Activated T-helper 1 cell treated with anti-CD3 and anti-CD28 coated beads, Interleukin-12 subunit alpha, Interleukin-12 subunit beta, Interleukin-2, Interleukin-4 antibody, amounts not matched to agents 30 ng/mL and 10 ng/mL and 1 ng/mL, durations not matched to agents 14 hours and 24 hours and 36 hours (primary cell): ENCODE data around the gene AGAP1. TPM values are rescaled to one million over a fixed set of nuclear protein-coding genes. Genes with fewer than 3 reads are reported as not detected.

Experiments used
- DNase-seq: peaks from one replicate; pipeline ENCODE4 v3.0.0; 2021; ENCODE audit warnings: low spot score
- H3K27ac Mint-ChIP-seq: one replicate; pipeline ENCODE4 v1.8.0; 2021; ENCODE audit warnings: mild to moderate bottlenecking, mixed read lengths
- H3K27me3 Mint-ChIP-seq: one replicate; pipeline ENCODE4 v1.8.0; 2022; ENCODE audit warnings: mild to moderate bottlenecking, moderate library complexity, mixed read lengths; ENCODE audit not compliant: insufficient read depth
- H3K36me3 Mint-ChIP-seq: one replicate; pipeline ENCODE4 v1.8.0; 2021; ENCODE audit warnings: low read depth, mixed read lengths
- H3K4me1 Mint-ChIP-seq: one replicate; pipeline ENCODE4 v1.8.0; 2021; ENCODE audit warnings: low read depth, mixed read lengths
- H3K4me3 Mint-ChIP-seq: one replicate; pipeline ENCODE4 v1.8.0; 2021; ENCODE audit warnings: mild to moderate bottlenecking, moderate library complexity, mixed read lengths
- H3K9me3 Mint-ChIP-seq: one replicate; pipeline ENCODE4 v1.8.0; 2021; ENCODE audit warnings: mixed read lengths
- intact Hi-C: fragments of 100-400 bp; cut with micrococcal nuclease; formaldehyde crosslinking; loops from one replicate; pipeline ENCODE4 v1.15.1; 2024
- total RNA-seq: library from RNA; stranded (reverse); gene quantifications from 2 replicates; pipeline ENCODE4 v1.2.3, GENCODE V29; 2022

The AGAP1 gene
- total RNA-seq, 1 donor from 2014 or later = 2.0 TPM

DNA sequence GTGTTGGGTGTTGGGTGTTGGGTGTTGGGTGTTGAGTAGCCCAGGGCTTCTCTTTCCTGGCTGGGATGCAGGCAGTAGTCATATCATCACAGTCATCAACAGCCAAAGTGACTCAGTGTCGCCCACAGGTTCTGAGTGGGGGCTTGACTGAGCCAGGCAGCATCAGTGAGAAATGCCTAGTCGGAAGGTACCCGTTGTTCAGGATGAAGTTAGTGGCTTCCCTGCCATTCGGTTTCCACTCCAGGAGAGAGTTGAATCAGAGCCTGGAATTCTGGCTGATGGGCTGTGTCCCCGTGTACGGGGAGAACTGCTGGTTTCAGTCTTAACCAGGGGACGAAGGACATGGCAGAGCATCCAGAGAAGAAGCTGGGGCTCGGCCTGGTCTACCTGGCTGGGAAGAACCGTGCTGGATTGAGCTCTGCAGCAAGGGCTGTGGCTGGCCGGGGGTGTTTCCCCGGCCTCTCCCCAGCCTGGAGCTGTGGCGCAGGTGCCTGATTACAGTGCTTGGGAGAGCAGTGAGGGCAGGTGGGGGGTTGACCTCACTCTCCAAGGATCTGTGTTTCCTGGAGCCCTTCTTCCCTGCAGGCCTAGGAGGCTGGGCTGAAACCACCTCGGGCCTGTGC lies 49.4 kb downstream of the AGAP1 start:
- DNase-seq = no peak
- H3K27me3 Mint-ChIP-seq = no peaks in the 10 kb centered on the region
- H3K36me3 Mint-ChIP-seq = no peaks in the 10 kb centered on the region
- intact Hi-C loops = no loop called here
- H3K9me3 Mint-ChIP-seq = no peaks in the 10 kb centered on the region
- no peak overlapping the region for H3K27ac Mint-ChIP-seq
- no peak overlapping the region for H3K4me3 Mint-ChIP-seq
- H3K4me1 Mint-ChIP-seq = no peaks in the 10 kb centered on the region

DNA sequence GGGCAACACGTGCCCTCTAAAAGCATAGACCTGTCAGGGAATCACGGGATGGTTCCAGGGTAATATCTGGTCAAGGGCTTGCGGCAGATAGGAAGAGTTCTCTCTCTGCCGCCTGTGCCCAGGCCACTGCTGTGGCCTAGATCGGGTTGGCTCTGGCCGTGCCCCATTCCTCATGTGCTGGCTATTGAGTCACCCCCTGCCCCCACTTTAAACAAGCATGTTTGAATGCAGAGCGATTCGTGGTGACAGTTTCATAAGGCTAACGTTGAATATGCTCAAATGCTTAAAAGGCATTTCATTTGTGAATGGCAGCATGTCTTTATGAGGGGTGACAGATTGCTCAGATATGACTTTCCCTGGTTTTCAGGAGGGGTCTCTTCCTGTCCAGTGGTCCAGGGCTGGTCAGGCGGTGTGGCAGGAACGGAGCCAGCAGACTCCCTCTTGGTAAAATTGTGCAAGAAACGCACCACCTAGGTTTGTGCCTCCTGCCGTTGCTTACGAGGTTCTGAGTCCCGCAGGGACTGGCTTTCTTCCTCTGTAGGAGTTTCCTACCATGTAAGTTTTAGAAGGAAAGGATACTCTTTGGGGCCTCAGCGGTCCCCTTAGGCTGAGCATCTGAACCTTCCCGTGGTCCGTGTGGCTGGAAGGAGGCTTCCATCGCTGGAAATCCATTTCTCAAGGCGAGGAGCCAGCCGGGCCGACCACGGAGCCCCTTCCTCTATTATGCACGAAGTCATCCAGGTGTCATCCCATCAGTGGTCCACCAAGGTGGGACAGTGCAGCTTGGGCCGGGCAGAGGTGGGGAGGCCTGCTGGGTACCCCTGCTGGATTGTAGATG lies 50.2 kb downstream of the AGAP1 start:
- intact Hi-C loops = no loop called here
- no peaks in the 10 kb centered on the region for H3K4me1 Mint-ChIP-seq
- no peak for DNase-seq
- H3K27ac Mint-ChIP-seq = no peak overlapping the region
- no peaks in the 10 kb centered on the region for H3K36me3 Mint-ChIP-seq
- no peaks in the 10 kb centered on the region for H3K27me3 Mint-ChIP-seq
- H3K9me3 Mint-ChIP-seq = no peaks in the 10 kb centered on the region
- no peak overlapping the region for H3K4me3 Mint-ChIP-seq

DNA sequence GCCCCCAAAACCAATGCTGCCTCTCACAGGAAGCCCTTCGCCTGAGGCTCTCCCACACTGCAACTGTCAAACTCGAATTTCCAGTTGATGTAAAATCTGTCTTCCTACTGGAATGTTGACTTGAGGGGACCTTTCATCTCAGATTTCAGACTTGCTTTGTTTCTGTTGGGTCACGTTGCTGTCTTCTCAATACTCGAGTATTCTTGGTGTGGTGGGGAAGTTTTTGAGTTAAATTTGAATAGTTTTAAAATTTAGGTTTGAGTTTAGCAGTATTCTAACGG lies 50.8 kb downstream of the AGAP1 start:
- Mint-ChIP-seq H3K4me1 (no peaks in the 10 kb centered on the region), H3K27ac (no peak overlapping the region), H3K9me3 (no peaks in the 10 kb centered on the region), H3K27me3 (no peaks in the 10 kb centered on the region), H3K36me3 (no peaks in the 10 kb centered on the region), H3K4me3 (no peak overlapping the region)
- intact Hi-C loops = no loop called here
- no peak for DNase-seq

DNA sequence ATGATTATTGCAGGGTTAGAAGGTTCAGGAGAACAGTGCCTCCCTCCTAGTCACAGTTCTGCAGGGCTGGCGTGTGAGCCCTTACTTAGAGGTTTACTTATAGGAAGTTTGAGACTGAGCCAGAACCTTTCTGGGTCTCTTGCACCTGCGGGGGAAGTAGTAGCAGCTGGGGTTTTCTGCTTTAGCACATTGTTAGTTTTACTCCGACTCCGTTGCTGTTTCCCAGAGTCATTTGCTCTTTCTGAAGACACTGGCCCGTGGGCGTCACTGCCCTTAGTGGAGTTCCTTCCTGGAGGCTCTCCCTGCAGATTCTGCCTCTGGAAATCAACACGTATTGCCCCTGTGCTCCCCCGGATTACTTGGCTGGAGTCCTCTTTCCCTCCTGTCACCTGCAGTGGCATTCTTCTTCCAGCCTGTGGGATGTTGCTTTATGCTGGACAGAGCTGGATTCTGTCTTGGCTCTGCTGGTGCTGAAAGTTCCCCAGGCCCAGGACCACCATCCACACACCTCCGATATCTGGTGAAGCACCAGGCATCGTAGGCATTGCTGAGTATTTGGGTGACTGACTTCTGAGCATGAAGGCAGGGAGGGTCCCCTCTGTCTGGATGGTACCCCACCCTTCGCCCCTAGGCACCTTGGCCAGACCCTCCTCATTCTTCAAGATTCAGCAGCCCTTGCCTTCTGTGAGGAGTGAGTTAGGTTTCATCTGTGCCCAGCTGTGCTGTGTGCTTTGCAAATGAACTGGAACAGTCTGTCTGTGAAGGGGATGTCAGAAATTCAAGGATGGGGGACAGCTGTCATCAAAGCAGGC lies 51.7 kb downstream of the AGAP1 start:
- H3K27me3 Mint-ChIP-seq = no peaks in the 10 kb centered on the region
- H3K4me3 Mint-ChIP-seq = no peak overlapping the region
- no peaks in the 10 kb centered on the region for H3K36me3 Mint-ChIP-seq
- H3K27ac Mint-ChIP-seq = no peak overlapping the region
- no peaks in the 10 kb centered on the region for H3K9me3 Mint-ChIP-seq
- H3K4me1 Mint-ChIP-seq = no peaks in the 10 kb centered on the region
- intact Hi-C loops = no loop called here
- DNase-seq = no peak

DNA sequence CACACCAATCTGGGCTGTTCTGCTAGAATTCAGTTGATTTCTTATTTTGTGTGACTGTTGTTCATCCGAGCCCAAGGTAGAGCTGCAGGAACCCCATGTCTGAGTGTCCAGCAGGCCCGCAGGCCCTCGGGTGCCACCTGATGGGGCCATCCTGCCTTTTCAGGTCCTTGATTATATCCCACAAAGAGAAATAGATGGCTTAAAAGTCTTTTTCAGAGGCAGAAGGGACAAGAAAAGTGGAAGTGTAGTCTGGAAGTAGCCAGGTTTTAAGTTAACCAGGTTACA lies 52.2 kb downstream of the AGAP1 start:
- Mint-ChIP-seq H3K4me3 (no peak overlapping the region), H3K9me3 (no peaks in the 10 kb centered on the region), H3K27ac (no peak overlapping the region), H3K27me3 (no peaks in the 10 kb centered on the region), H3K4me1 (no peaks in the 10 kb centered on the region), H3K36me3 (no peaks in the 10 kb centered on the region)
- no peak for DNase-seq
- intact Hi-C loops = no loop called here

DNA sequence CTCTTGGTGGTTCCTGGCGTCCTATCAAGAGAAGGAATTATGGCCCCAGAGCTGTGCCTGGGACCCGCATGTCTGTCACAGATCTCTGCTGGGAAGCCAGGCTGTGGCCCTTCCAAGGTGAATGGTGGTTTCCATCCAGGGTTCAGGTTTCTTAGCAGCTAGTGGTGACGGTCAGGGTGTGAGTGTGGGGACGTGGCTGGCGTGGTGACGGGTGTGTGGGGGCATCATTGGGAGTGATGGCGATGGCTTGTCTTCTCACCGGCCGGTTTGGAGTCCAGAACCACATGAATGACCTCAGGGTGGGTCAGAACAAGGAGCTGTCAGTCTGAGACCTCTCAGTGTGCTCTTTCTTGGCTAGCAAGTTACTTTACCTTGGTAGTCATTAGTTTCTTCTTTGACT lies 52.6 kb downstream of the AGAP1 start:
- Mint-ChIP-seq H3K4me3 (no peak overlapping the region), H3K4me1 (no peaks in the 10 kb centered on the region), H3K36me3 (no peaks in the 10 kb centered on the region), H3K27me3 (no peaks in the 10 kb centered on the region), H3K9me3 (no peaks in the 10 kb centered on the region), H3K27ac (no peak overlapping the region)
- DNase-seq = no peak
- intact Hi-C loops = no loop called here

DNA sequence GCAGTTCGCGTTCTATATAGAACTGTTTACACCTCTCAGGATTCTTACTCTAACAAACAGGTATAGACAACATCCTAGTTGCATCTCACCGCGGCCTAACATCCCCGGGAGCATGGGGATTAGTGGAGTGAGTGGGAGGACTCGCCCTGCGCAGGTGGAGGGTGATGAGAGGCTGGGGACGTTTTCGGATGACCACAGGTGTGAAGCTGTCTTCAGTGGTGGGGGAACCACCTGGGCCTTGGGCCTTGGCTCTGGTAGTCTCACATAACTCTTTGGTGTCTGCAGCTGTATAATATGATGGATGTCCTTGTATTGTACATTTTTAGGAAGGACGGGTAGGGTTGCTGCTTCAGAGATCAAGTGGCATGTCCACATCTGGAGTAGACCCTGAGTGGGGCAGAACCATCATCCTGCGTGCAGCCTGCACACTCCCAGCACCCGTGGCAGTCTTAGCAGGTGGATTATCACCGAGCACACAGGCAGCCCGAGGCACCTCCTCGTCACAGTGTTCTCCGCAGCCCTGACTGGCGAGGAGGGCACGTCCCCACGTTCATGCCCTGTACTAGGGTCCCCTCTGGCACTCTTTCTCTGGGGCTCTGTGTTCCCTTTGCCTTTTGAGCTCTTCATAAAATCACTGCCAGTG lies 56.0 kb downstream of the AGAP1 start:
- Mint-ChIP-seq H3K36me3 (no peaks in the 10 kb centered on the region), H3K9me3 (no peaks in the 10 kb centered on the region), H3K4me3 (no peak overlapping the region), H3K4me1 (no peaks in the 10 kb centered on the region), H3K27me3 (no peaks in the 10 kb centered on the region), H3K27ac (no peak overlapping the region)
- DNase-seq = no peak
- intact Hi-C loops = no loop called here

DNA sequence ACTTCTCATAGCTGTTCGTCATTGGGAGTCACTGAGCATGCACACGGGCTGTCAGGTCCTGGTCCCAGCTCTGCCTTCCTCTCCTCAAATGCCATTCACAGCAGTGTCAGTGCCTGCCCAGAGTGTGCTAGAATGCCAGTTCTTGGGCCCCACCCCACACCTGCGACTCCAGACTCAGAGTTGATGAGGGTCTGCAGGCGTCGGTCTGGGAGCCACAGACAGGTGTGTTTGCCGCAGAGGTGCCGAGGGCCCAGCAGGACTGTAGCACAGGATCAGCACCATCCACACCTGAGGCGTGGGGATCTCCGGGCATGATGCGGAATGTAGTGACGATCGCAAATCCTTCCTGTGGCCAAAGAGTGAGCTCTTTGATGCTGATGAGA lies 56.5 kb downstream of the AGAP1 start:
- no peaks in the 10 kb centered on the region for H3K36me3 Mint-ChIP-seq
- no peak for DNase-seq
- H3K9me3 Mint-ChIP-seq = no peaks in the 10 kb centered on the region
- intact Hi-C loops = no loop called here
- H3K4me3 Mint-ChIP-seq = no peak overlapping the region
- H3K27ac Mint-ChIP-seq = no peak overlapping the region
- no peaks in the 10 kb centered on the region for H3K27me3 Mint-ChIP-seq
- no peaks in the 10 kb centered on the region for H3K4me1 Mint-ChIP-seq

DNA sequence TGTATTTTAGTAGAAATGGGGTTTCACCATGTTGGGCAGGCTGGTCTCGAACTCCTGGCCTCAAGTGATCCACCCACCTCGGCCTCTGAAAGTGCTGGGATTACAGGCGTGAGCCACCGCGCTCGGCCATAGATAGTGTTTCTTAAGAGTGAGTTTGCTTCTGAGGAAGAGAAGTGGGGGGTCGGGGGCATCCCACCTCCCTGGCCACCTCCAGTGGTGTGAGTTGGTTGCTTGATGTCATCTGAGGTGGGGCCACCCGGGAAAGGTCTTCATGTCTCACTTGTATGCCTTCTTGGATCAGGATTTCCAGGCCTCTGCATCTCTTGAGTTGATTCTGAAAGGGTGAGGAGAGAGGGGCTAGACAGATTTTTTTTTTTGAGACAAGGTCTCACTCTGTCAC lies 57.1 kb downstream of the AGAP1 start:
- Mint-ChIP-seq H3K4me1 (no peaks in the 10 kb centered on the region), H3K9me3 (no peaks in the 10 kb centered on the region), H3K27ac (no peak overlapping the region), H3K36me3 (no peaks in the 10 kb centered on the region), H3K27me3 (no peaks in the 10 kb centered on the region), H3K4me3 (no peak overlapping the region)
- DNase-seq = no peak
- intact Hi-C loops = no loop called here

DNA sequence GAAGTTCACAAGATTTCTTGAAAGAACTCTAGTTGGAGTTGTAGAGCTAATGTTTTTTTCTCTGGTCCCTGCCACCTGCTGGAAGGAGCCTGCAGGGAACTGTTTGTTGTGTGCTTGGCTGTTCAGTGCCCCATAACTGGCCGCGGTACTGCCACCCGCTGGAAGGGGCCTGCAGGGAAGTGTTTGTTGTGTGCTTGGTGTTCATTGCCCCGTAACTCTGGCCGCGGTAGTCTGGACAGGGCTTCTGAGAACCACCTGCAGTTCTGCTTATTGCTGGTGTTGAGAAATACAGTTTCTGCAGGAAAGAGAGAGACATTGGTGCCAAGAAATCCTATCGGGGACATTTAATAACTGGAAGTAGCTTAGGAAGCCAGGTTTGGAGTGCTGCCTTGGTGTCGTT lies 58.1 kb downstream of the AGAP1 start:
- no peaks in the 10 kb centered on the region for H3K27me3 Mint-ChIP-seq
- no peak for DNase-seq
- intact Hi-C loops = no loop called here
- no peaks in the 10 kb centered on the region for H3K9me3 Mint-ChIP-seq
- no peak overlapping the region for H3K4me3 Mint-ChIP-seq
- no peaks in the 10 kb centered on the region for H3K4me1 Mint-ChIP-seq
- no peak overlapping the region for H3K27ac Mint-ChIP-seq
- no peaks in the 10 kb centered on the region for H3K36me3 Mint-ChIP-seq

DNA sequence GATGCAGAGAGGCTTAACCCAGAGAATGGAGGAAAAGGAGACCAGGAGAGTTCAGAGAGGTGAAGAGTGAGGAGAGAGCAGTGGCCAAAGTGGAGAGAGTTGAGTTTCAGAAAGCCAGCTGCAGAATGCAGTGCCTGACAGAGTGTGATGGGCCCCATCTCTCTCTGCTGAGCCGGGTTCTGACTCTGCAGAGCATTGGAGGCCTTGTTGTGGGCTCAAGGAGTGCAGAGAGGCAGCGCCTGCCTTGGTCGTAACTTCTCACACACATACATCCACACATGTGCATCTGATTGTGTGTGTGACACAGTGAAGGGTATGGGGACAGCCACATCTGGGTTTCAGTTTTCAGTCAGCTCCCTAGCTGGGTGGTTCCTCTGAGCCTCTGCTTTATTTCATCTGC lies 58.8 kb downstream of the AGAP1 start:
- Mint-ChIP-seq H3K36me3 (no peaks in the 10 kb centered on the region), H3K4me3 (no peak overlapping the region), H3K27ac (no peak overlapping the region), H3K4me1 (no peaks in the 10 kb centered on the region), H3K27me3 (no peaks in the 10 kb centered on the region), H3K9me3 (no peaks in the 10 kb centered on the region)
- intact Hi-C loops = no loop called here
- DNase-seq = no peak

DNA sequence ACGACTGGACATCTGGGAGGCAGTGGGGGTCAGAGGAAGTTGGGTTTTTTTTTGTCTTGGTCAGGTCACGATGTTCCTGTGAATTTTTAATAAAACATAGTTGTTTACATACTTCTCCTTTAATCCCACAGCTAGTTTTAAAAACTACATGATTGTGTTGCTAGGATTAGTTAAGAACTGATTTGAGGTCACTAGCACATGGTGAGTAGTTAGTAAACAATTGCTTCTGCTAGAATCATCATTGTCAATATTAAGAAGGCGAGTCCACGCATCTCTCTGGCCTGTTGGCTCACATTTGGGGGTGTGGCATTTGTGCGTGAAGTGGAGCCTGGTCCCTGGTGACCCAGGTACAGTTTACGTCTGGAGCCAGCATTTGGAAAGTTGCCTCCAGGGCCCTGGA lies 59.4 kb downstream of the AGAP1 start:
- H3K27me3 Mint-ChIP-seq = no peaks in the 10 kb centered on the region
- no peaks in the 10 kb centered on the region for H3K4me1 Mint-ChIP-seq
- H3K36me3 Mint-ChIP-seq = no peaks in the 10 kb centered on the region
- intact Hi-C loops = no loop called here
- no peak overlapping the region for H3K4me3 Mint-ChIP-seq
- H3K27ac Mint-ChIP-seq = no peak overlapping the region
- no peaks in the 10 kb centered on the region for H3K9me3 Mint-ChIP-seq
- no peak for DNase-seq

DNA sequence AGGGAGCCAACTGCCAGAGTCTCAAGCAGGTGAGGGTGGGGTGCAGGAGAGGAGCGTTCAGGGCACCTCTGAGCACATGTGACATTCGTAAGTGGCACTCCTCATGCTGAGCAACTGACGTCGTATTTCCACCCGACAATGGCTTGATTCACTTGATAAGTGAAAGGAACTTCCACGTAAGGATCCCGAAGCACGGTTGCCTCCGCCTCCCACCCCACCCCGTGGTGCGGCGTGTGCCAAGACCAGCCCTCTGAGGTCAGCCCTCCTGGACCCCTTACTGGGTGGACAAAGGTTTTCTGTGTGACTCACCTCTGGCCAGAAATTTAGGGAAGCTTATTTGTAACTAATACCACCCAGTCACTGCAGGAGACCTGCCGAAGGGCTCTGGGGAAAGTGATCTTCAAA lies 59.9 kb downstream of the AGAP1 start:
- no peaks in the 10 kb centered on the region for H3K36me3 Mint-ChIP-seq
- intact Hi-C loops = no loop called here
- H3K4me3 Mint-ChIP-seq = no peak overlapping the region

More for the DNA sequence above, 59.9 kb downstream of the AGAP1 start:
- DNase-seq = no peak
- Mint-ChIP-seq H3K27ac (no peak overlapping the region), H3K27me3 (no peaks in the 10 kb centered on the region), H3K4me1 (no peaks in the 10 kb centered on the region), H3K9me3 (no peaks in the 10 kb centered on the region)
